Activated CD4-positive, CD25-positive, alpha-beta regulatory T cell (primary cell): Measurements from ENCODE around the gene LRRC53.

Source experiments
- DNase-seq, 4 experiments: peaks; one replicate each; lab custom pipeline; 2025; lab: John Stamatoyannopoulos, UW

LRRC53 gene

GRCh38 chr1:74436078-74436477, 76.3 kb downstream of the LRRC53 start:
- no peak for DNase-seq

- no peak for DNase-seq
Measured at GRCh38 chr1:74434321-74434720, 78.1 kb downstream of the LRRC53 start.

- no peak for DNase-seq
Measured at GRCh38 chr1:74432325-74432724, 80.1 kb downstream of the LRRC53 start.

- no peak for DNase-seq
Measured at GRCh38 chr1:74431531-74431930, 80.9 kb downstream of the LRRC53 start.

GRCh38 chr1:74430342-74430934, 82.0 kb downstream of the LRRC53 start:
- DNase-seq: no peak

- no peak for DNase-seq
Measured at GRCh38 chr1:74429580-74429979, 82.8 kb downstream of the LRRC53 start.

GRCh38 chr1:74427681-74428080, 84.7 kb downstream of the LRRC53 start:
- no peak for DNase-seq

- DNase-seq: no peak
Measured at GRCh38 chr1:74426208-74426937, 86.0 kb downstream of the LRRC53 start.

- no peak for DNase-seq
Measured at GRCh38 chr1:74425676-74426075, 86.7 kb downstream of the LRRC53 start.

GRCh38 chr1:74423471-74423870, 88.9 kb downstream of the LRRC53 start:
- no peak for DNase-seq

GRCh38 chr1:74422421-74423292, 89.8 kb downstream of the LRRC53 start:
- DNase-seq: no peak

- DNase-seq: no peak
Measured at GRCh38 chr1:74420467-74420866, 91.9 kb downstream of the LRRC53 start.
